ENCODE results near the gene PKP4. TPM values are rescaled to one million over a fixed set of nuclear protein-coding genes. Genes with fewer than 3 reads are reported as not detected.

The PKP4 gene
- total and polyA plus RNA-seq, 2 of the 8 experiments (the other 6 are each of a cell fraction or from before 2014, with no cell fraction given), result 48.2 to 88.0 TPM

- peaks cover 0 to 96% of the 10 kb centered on the region in 2 experiments; a peak in 3 of 4 replicates for H3K79me2 ChIP-seq (ENCODE audit: control insufficient read depth in 1 of 2, insufficient read depth in 2 of 2, low read length in 2 of 2)
- no peak for TF ChIP-seq TCF12 (IDR thresholded peaks at IDR 0.05; ENCODE audit: low read depth, low read length)
- no peak for TF ChIP-seq CBX8 (IDR thresholded peaks at IDR 0.05; ENCODE audit: borderline replicate concordance, low read depth, low read length)
- TF ChIP-seq SAP30 (IDR thresholded peaks at IDR 0.05; ENCODE audit: insufficient read depth, insufficient replicate concordance, low read length), result no peak
- TF ChIP-seq ZNF274 (IDR thresholded peaks at IDR 0.05; ENCODE audit: borderline replicate concordance, extremely low read depth, low read length), result no peak
- TF ChIP-seq TAF7 (optimal IDR thresholded peaks at IDR 0.05; ENCODE audit: borderline replicate concordance, low read depth, low read length), result no peak
- no peak for TF ChIP-seq NANOG (IDR thresholded peaks at IDR 0.05; ENCODE audit: insufficient read depth, low read depth, low read length, poor library complexity, severe bottlenecking)
- no peak for TF ChIP-seq JUN (IDR thresholded peaks at IDR 0.05; ENCODE audit: low read depth, low read length)
- no peak for TF ChIP-seq NRF1 (IDR thresholded peaks at IDR 0.05; ENCODE audit: low read depth, low read length)
- TF ChIP-seq GTF2F1 (IDR thresholded peaks at IDR 0.05; ENCODE audit: borderline replicate concordance, low read depth, low read length), result no peak
- no peak for TF ChIP-seq EZH2 (IDR thresholded peaks at IDR 0.05; ENCODE audit: low read depth, low read length, severe bottlenecking)
- TF ChIP-seq CBX5 (IDR thresholded peaks at IDR 0.05; ENCODE audit: low read depth, low read length), result no peak
- no peak for TF ChIP-seq POLR2AphosphoS5 (IDR thresholded peaks at IDR 0.05; ENCODE audit: low read depth, low read length)
- TF ChIP-seq KDM5A (IDR thresholded peaks at IDR 0.05; ENCODE audit: low read length), result no peak
- no peak for TF ChIP-seq CREB1 (IDR thresholded peaks at IDR 0.05)
Measured at GRCh38 chr2:158484892-158485556, 28.3 kb downstream of the PKP4 start.

More at GRCh38 chr2:158484892-158485556, 28.3 kb downstream of the PKP4 start:
- H3K9ac ChIP-seq (replicated peaks in 1 of 4; ENCODE audit: extremely low read depth in 1 of 4, low read depth in 3 of 4, low read length in 3 of 4), result no peak overlapping the region
- no peaks in the 10 kb centered on the region for H3K27me3 ChIP-seq (replicated peaks in 1 of 4; ENCODE audit: control insufficient read depth in 3 of 4, extremely low read depth in 1 of 4, insufficient read depth in 3 of 4, low read length in 3 of 4)
- DNase-seq (ENCODE audit: low read depth in 1 of 2, low spot score in 2 of 2) (no peak), FAIRE-seq (no peak)
- H3K4me1 ChIP-seq (replicated peaks in 1 of 4; ENCODE audit: control insufficient read depth in 3 of 4, insufficient read depth in 4 of 4, low read length in 3 of 4), result peaks cover 0 to 18% (median 16%) of the 10 kb centered on the region in 4 experiments; a peak in 4 of 7 replicates
- H3K23me2 ChIP-seq (ENCODE audit: low read depth, low read length), result no peaks in the 10 kb centered on the region; the same call in 1 of the 2 replicates
- WGBS, 2 experiments (ENCODE audit: extremely low coverage in 1 of 2, insufficient coverage in 1 of 2, insufficient read length in 1 of 2, insufficient replicate concordance in 2 of 2, low coverage in 1 of 2, low lambda C conversion rate in 2 of 2, missing lambda C conversion rate in 1 of 2), result 93% methylated on average over 8 of the region's 8 CpGs; no CpG with 5 or more reads in 1 of the 2 experiments
- H3K4me2 ChIP-seq (ENCODE audit: insufficient read depth in 1 of 2, low read depth in 2 of 2, low read length in 2 of 2), result no peak overlapping the region
- H4K8ac ChIP-seq (ENCODE audit: extremely low read depth, insufficient read depth, low read length), result no peak overlapping the region
- no peak overlapping the region for H2BK20ac ChIP-seq (ENCODE audit: low read length)
- H2AK5ac ChIP-seq (ENCODE audit: low read depth, low read length), result no peak overlapping the region
- H4K91ac ChIP-seq (replicated peaks; ENCODE audit: insufficient read length, low read length), result no peak overlapping the region
- ChIA-PET POLR2A (ENCODE audit: partially characterized antibody) (no interaction called here), CTCF (ENCODE audit: partially characterized antibody) (interaction anchor here (1.5 kb wide), 1 partner anchor 11 kb away, joined by 4 read pairs; no protein-coding TSS in a partner anchor)
- H4K5ac ChIP-seq (ENCODE audit: insufficient read length, low read depth, low read length), result no peak overlapping the region
- H2BK120ac ChIP-seq (replicated peaks; ENCODE audit: low read depth, low read length), result no peak overlapping the region
- H4K20me1 ChIP-seq (replicated peaks in 1 of 2; ENCODE audit: control insufficient read depth in 1 of 2, insufficient read depth in 2 of 2, low read length in 2 of 2), result peaks cover 0 to 11% of the 10 kb centered on the region in 2 experiments
- H3K56ac ChIP-seq (replicated peaks; ENCODE audit: insufficient read length, low read depth, low read length), result no peak overlapping the region
- no peak overlapping the region for H3K4ac ChIP-seq (replicated peaks; ENCODE audit: insufficient read length, low read depth, low read length)
- H2AFZ ChIP-seq (ENCODE audit: low read length), result no peak overlapping the region
- no peak overlapping the region for H3K4me3 ChIP-seq (ENCODE audit: extremely low read depth in 1 of 4, insufficient read depth in 2 of 4, low read depth in 3 of 4, low read length in 4 of 4)
- no peak overlapping the region for H3K14ac ChIP-seq (ENCODE audit: insufficient read length)
- no peaks in the 10 kb centered on the region for H3K79me1 ChIP-seq (ENCODE audit: low read depth, low read length)
- H3K18ac ChIP-seq (ENCODE audit: extremely low read depth, low read length), result no peak overlapping the region
- no peaks in the 10 kb centered on the region for H3K9me3 ChIP-seq (ENCODE audit: insufficient read depth in 2 of 2, low read depth in 1 of 2, low read length in 1 of 2)
- H3K36me3 ChIP-seq (ENCODE audit: control insufficient read depth in 2 of 4, insufficient read depth in 4 of 4, low read length in 3 of 4), result no peaks in the 10 kb centered on the region
- H2BK15ac ChIP-seq (ENCODE audit: low read length), result no peak overlapping the region
- H3K23ac ChIP-seq (ENCODE audit: insufficient read length), result no peak overlapping the region
- no peak overlapping the region for H2BK12ac ChIP-seq (ENCODE audit: low read depth, low read length)
- H3K27ac ChIP-seq (ENCODE audit: low read depth, low read length), result no peak overlapping the region
- no peak overlapping the region for H2BK5ac ChIP-seq (ENCODE audit: low read depth, low read length)
